ENCODE data around the gene DBP. TPM values are rescaled to one million over a fixed set of nuclear protein-coding genes. Genes with fewer than 3 reads are reported as not detected.
"Not testable (repeated sequence)": the region's sequence is repeated elsewhere in the genome, so short reads cannot be mapped to it uniquely, and the experiment has no call there.

The DBP gene, protein sequence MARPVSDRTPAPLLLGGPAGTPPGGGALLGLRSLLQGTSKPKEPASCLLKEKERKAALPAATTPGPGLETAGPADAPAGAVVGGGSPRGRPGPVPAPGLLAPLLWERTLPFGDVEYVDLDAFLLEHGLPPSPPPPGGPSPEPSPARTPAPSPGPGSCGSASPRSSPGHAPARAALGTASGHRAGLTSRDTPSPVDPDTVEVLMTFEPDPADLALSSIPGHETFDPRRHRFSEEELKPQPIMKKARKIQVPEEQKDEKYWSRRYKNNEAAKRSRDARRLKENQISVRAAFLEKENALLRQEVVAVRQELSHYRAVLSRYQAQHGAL
- 2.1 to 6.2 TPM (median 3.9 TPM) in 3 replicates for total RNA-seq
- long read RNA-seq, transcript DBP-201 (4 exons, 2,229 nt): major isoform, 6 of 6 reads
- long read RNA-seq, partial matches to known transcripts: 0 of 6 reads
- long read RNA-seq, other reads (novel, unspliced or antisense): 0 of 6 reads

DNA sequence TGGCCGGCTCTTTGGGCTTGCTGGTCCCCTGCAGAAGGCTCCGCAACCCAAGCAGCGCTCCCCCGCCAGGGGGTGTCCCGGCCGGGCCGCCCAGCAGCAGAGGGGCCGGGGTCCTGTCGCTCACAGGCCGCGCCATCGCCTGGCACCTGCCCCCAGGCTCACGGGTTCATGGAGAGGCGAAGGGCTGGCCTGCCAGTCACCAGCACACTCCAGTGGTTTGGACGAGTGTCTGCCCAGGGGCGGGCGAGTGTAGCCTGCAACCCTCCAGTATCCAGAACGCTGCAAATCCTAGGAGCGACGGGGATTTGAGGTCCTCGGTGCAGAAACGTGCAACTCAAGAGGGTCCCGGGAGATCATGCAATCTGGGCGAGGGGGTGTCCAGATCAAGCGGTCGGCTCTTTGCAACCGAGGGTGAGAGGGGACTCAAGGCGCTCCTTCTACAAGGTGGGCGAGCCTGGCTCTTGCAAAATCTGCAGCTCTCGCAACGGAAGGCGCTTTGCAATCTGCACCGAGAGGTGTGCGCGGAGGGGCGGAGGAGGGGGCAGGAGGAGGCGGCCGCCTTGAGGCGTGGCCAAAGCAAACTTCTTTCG is at the start of gene DBP:
DBP (minus strand) TSS at position 521 of the 590 bp plus-strand sequence; CDS start at position 136, 385 bp downstream.
- DNase-seq (ENCODE audit: low spot score): no peak
- H3K4me3 Mint-ChIP-seq (ENCODE audit: unreplicated experiment): peak within 1 kb of the TSS; percentile 94
- H3K27ac Mint-ChIP-seq (ENCODE audit: unreplicated experiment): peak within 1 kb of the TSS; percentile 100
- H3K4me1 Mint-ChIP-seq (ENCODE audit: low read depth): peaks cover 45% of the 10 kb centered on the region
- no peaks in the 10 kb centered on the region for H3K9me3 Mint-ChIP-seq (ENCODE audit: low read depth)
- TF ChIP-seq, protein P1, sequence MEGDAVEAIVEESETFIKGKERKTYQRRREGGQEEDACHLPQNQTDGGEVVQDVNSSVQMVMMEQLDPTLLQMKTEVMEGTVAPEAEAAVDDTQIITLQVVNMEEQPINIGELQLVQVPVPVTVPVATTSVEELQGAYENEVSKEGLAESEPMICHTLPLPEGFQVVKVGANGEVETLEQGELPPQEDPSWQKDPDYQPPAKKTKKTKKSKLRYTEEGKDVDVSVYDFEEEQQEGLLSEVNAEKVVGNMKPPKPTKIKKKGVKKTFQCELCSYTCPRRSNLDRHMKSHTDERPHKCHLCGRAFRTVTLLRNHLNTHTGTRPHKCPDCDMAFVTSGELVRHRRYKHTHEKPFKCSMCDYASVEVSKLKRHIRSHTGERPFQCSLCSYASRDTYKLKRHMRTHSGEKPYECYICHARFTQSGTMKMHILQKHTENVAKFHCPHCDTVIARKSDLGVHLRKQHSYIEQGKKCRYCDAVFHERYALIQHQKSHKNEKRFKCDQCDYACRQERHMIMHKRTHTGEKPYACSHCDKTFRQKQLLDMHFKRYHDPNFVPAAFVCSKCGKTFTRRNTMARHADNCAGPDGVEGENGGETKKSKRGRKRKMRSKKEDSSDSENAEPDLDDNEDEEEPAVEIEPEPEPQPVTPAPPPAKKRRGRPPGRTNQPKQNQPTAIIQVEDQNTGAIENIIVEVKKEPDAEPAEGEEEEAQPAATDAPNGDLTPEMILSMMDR (IDR thresholded peaks at IDR 0.05): no peak
- no peaks in the 10 kb centered on the region for H3K27me3 Mint-ChIP-seq (ENCODE audit: low read depth)
- no peaks in the 10 kb centered on the region for H3K36me3 Mint-ChIP-seq (ENCODE audit: low read depth)

DNA sequence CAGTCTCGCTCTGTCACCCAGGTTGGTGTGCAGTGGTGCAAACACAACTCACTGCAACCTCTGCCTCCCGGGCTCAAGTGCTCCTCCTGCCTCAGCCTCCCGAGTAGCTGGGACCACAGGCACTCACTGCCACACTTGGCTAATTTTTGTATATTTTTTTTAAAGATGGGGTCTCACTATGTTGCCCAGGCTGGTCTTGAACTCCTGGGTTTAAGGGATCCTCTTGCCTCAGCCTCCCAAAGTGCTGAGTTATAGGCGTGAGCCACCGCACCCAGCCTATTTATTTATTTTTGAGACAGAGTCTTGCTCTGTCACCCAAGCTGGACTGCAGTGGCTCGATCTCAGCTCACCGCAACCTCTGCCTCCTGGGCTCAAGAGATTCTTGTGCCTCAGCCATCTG is 49.5 kb upstream of the DBP start:
- not testable (repeated sequence) for H3K4me3 Mint-ChIP-seq (ENCODE audit: unreplicated experiment); DNase-seq (ENCODE audit: low spot score); H3K27me3 Mint-ChIP-seq (ENCODE audit: low read depth); H3K9me3 Mint-ChIP-seq (ENCODE audit: low read depth); H3K36me3 Mint-ChIP-seq (ENCODE audit: low read depth); H3K27ac Mint-ChIP-seq (ENCODE audit: unreplicated experiment); H3K4me1 Mint-ChIP-seq (ENCODE audit: low read depth)

DNA sequence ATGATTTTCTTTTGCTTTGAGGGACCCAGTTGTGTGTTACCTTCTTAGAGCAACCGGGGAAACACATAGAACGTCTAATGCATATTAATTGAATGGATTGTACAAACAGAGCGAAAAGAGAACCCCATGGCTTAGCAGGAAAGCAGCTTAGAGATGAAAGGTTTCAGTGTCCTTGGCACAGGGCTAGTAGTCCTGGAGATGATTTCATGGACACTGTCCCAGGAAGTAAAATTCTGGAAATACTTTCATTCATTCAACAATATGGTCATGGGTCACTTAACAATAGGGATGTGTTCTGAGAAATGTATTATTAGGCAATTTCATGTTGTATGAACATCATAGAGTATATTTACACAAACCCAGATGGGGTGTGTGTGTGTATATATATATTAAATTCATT is 48.9 kb upstream of the DBP start:
- no peaks in the 10 kb centered on the region for H3K36me3 Mint-ChIP-seq (ENCODE audit: low read depth)
- DNase-seq (ENCODE audit: low spot score): no peak
- TF ChIP-seq, protein P1 (IDR thresholded peaks at IDR 0.05): no peak
- no peak overlapping the region for H3K27ac Mint-ChIP-seq (ENCODE audit: unreplicated experiment)
- no peak overlapping the region for H3K4me3 Mint-ChIP-seq (ENCODE audit: unreplicated experiment)
- no peaks in the 10 kb centered on the region for H3K9me3 Mint-ChIP-seq (ENCODE audit: low read depth)
- no peaks in the 10 kb centered on the region for H3K4me1 Mint-ChIP-seq (ENCODE audit: low read depth)
- H3K27me3 Mint-ChIP-seq (ENCODE audit: low read depth): no peaks in the 10 kb centered on the region

DNA sequence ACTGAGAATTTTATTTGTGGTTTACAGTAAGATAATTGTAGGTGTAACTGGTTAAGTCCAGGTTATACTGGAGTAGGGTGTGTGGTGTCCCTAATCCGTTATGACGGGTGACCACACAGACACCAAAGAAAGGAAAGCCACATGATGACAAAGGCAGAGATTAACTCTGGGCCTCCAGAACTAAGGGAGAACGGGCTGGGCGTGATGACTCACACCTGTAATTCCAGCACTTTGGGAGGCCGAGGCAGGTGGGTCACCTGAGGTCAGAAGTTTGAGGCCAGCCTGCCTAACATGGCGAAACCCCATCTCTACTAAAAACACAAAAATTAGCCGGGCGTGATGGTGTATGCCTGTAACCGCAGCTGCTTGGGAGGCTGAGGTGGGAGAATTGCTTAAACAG is 48.4 kb upstream of the DBP start:
- no peaks in the 10 kb centered on the region for H3K9me3 Mint-ChIP-seq (ENCODE audit: low read depth)
- H3K27ac Mint-ChIP-seq (ENCODE audit: unreplicated experiment): no peak overlapping the region
- no peak overlapping the region for H3K4me3 Mint-ChIP-seq (ENCODE audit: unreplicated experiment)
- DNase-seq (ENCODE audit: low spot score): no peak
- no peaks in the 10 kb centered on the region for H3K4me1 Mint-ChIP-seq (ENCODE audit: low read depth)
- no peaks in the 10 kb centered on the region for H3K27me3 Mint-ChIP-seq (ENCODE audit: low read depth)
- TF ChIP-seq, protein P1 (IDR thresholded peaks at IDR 0.05): no peak
- no peaks in the 10 kb centered on the region for H3K36me3 Mint-ChIP-seq (ENCODE audit: low read depth)

DNA sequence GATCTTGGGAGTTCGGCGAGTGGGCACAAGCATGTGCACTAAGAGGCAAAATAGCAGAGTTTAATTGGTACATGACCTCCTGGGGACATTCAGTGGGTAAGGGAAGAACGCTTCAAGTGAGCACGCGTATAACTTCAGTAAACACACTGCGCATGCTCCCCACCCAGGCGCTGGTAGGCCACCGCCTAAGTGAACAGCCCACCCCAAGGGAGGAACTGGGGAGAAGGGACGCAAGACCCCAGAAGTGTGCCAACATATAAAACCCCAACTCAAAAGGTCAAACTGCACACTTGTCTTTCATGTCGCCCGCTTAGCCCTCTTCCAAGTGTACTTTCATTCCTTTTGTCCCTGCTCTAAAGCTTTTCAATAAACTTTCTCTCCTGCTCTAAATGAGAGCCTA is 46.2 kb upstream of the DBP start:
- Mint-ChIP-seq H3K36me3 (ENCODE audit: low read depth) (no peaks in the 10 kb centered on the region), H3K4me3 (ENCODE audit: unreplicated experiment) (no peak overlapping the region), H3K9me3 (ENCODE audit: low read depth) (no peaks in the 10 kb centered on the region), H3K27ac (ENCODE audit: unreplicated experiment) (no peak overlapping the region), H3K27me3 (ENCODE audit: low read depth) (no peaks in the 10 kb centered on the region), H3K4me1 (ENCODE audit: low read depth) (no peaks in the 10 kb centered on the region)
- TF ChIP-seq, protein P1 (IDR thresholded peaks at IDR 0.05): no peak
- no peak for DNase-seq (ENCODE audit: low spot score)

Measured in chondrocyte (in vitro differentiated cells).